Activated effector memory CD4-positive, alpha-beta T cell treated with Interleukin-2 at 50 U/mL for 16 hours (primary cell): ENCODE data around the gene ESYT2.

Source experiments
- DNase-seq: peaks from one replicate; pipeline ENCODE4 v3.0.0-alpha.2; 2020

The ESYT2 gene

DNA sequence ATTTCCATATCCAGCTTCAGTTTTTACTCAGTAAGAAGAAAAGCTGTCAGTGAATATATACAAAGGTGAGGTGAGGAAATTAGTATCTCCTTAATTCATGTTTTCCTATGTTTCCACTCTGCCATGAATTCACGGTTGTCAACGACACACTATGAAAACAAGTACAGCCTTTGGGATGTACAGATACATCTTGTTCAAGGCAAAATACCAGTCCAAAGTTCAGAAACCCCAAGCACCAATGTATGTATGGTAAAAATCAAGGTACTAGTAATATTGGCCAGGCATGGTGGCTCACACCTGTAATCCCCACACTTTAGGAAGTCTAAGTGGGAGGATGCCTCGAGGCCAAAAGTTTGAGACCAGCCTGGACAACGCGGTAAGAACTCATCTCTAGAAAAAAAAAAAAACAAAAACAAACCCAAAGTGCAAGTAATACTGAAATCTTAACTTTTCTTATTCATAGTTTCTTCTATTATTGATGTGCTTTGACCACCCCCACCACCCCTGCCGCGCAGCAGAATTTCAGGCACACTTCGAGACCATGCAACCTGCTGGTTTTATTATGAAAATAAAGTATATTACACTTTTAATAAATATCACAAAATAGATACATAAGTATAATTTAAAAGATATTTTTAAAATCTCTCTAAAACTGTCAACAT lies 3.5 kb downstream of the ESYT2 start:
- DNase-seq: no peak

DNA sequence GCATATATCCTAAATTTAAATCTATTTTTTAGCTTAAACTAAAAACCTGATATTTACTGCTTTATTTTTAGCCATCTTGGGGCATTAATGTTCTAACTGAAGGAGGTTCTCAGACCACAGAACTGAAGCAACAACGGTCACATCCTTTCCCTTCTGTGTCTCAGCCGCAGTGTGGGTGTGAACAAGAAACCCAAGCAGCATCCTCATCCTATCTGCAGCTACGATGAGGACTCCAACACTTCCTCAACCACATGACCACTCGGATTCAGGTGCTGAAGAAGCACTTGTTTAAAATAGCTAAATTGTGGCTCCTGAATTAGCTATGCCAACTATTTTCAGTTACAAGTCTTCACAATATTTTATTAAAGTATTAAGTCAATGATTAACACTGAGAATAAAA lies 5.3 kb downstream of the ESYT2 start:
- DNase-seq: peak; percentile 53

DNA sequence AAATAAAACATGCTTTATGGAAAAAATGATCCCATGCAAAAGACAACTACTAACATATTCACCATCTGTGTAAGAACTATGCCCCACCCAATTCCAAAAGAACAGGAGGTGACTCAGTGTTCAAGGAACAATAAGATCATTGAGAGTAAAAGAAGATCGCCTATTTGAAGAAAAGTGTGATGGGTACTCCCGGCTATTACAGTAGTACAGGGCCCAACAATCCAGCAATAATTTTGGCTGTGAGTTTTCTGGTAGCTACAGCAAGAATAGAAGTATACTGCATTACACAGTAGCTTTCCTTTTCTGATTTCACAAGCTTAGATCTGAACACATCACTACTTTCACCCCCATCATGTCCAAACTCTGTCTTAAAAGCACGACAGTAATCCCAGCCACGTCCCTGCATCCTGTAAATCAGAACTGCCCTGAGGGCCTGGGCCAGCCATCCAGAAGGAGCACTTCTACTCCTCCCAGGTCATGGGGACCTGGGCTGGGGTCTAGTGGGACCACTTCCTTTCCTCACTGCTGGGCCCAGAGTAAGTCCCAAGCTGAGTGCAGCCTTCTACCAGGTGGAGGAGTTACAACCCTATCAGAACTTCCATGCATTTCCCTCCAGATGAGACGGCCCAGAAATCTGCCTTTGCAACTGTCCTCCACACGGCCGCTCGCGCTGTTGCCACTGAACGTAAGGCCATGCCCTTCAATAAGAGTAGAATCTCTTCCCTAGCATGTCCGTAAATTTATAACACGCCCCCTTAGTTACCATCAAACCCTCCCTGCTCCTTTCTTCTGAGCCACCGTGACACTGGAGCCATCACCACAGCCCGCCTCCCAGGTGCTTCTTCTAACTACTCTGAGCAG lies 7.9 kb downstream of the ESYT2 start:
- DNase-seq: no peak

DNA sequence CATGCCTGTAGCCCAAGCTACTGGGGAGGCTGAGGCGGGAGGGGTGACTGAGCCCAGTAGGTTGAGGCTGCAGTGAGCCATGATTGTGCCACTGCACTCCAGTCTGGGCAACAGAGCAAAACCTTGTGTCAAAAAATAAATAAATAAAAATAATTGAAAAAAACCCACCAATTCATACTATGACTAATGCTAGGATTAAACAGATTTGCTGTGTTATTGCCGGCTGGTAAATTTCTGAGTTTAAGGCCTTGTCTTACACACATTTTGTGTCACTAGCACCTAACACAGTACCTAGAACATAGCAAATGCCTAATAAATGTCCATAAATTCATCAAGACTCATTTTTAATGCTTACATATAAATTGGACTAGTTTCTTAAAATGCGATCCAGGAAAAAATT lies 8.7 kb downstream of the ESYT2 start:
- no peak for DNase-seq

DNA sequence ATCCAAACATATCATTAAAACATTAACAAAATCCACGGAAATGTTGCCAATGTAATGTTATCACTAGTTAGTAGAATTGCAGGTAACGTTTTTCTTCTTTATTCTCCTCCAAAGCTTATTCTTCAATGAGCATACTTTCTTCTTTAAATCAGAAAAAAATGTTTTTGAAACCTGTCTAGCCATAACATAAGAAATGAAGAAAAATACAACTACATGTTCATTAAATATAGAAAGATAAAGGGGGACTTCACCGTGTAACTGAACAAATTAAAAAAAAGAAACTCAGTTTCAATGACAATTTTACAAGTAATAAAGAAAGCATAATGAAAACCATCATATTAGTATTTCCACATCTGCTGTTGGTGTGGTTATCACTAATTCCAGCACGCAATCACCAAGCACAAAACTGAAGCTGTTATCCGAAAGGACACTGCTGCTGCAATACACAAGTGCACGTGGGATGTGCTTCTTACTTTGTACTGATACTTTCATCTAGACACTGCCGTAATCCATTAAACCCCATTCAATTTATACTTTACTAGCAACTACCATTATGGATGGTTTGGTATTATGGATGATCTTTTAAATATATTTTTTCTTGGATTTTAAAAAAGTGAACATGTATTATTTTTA lies 9.6 kb downstream of the ESYT2 start:
- no peak for DNase-seq

DNA sequence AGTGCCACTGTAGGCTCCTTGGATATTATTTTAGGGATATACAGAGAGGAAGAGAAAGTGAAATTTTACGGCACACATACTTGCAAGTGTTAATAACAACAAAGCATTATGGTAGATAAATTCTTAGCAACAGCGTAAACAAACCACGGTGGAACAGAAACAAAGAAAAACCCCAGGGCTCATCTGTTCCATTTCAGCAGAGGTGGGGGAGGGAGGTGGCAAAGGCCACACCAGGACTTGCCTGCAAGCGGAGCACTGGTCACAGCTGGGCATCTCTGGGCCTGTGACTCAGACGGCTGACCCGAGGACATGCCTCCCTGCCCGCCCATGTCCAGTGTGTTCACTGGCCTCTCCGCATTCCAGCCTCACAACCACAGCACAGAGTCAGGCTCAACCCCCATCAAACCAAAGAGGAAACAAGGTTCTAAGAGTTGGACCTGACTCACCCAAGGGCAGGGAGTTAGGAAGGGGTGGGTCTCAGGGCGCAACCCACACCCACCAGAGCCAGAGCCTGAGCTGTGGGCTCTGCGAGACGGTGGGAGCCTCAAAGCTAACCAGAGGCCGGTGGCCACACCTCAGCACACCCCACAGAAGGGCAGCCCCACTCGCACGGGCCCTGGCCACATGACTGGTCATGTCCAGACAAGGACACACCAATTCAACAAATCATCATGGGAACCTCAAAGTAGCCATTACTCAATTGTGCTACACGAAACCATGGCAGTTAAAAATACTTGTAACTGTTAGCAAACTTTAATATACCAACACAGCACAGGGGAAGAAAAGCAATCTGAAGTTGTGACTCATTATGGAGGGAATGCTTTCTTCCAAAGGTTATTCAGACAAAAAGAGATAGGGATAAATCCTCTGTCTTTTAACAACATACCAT lies 10.7 kb downstream of the ESYT2 start:
- peak; percentile 56 for DNase-seq

DNA sequence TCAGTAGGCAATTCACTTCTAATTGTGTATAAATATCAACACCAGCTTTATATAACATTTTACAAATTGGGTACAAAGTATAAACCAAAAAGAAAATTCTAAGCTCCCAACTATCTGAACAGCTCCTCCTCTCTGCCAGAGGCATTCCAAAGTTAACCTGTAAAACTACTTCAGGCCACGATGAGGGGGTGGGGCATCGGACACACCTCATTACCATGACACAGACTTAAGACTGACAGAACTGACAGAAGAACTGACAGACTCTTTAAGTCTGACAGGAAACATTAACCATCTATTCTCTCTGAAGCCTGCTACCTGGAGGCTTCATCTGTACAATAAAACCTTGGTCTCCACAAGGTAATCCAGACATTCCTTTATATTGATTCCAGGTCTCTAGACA lies 12.3 kb downstream of the ESYT2 start:
- DNase-seq: no peak

DNA sequence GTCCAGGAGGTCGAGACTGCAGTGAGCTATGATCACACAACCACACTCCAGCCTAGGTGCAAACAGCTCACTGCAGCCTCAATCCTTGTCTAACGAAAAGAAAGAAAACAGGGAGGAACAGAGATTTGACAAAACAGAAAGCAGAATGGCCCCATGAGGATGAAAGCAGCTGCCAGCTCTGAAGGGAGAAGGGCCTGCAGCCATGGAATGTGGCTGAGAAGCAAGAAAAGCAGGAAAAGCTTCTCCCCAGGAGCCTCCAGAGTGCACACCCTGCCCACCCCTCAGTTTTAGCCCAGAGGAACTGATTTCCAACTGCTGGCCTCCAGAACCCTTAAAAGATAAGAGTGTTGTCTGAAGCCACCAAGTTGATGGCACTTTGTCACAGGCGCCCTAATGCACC lies 13.0 kb downstream of the ESYT2 start:
- no peak for DNase-seq

DNA sequence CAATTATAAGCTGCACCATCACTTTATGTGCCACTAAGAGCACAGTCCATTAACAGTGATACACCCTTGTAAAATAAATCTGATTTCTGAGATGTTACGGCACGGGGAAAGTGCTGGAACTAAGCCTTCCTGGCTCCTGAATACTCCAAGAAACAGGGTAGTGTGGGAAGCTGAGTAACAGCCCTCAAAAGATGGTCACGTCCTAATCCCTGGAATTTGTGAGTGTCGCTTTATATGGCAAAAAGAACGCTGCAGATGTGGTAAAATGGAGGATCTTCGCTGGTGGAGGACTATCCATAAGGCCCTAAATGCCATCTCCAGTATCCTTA lies 13.5 kb downstream of the ESYT2 start:
- DNase-seq: no peak

DNA sequence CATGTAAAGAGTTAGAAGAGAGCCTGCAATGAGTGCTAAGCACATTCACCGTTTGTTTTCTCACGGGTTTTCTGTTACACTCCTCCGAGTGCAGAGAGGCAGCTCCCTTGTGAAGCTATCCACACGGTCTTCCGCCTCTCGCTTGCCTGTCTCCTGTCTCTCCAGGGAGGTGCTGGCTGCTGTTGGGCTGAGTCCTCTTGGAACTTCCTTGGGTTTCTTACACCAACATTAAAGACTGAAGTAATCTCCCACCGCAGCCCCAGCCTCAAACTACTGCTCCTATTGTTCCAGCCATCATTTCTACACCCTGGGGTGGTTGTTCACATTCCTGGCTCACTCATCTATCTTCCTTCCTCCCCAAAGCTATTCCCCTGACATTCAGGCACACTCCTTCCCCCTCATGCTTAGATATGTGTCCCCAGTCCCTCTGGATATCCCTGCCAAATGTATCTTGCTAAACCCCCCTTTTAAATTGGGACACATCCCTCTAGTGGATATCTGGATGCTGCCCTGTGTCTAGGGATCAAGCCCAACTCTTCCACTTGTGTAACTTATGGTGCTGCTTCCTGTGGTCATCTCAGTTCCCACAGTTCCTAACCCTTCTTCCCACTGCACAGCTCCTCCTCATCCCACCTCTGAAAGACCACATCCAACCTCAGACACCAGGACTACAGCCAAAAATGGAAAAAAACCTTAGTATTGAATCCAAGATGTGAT lies 14.1 kb downstream of the ESYT2 start:
- DNase-seq: no peak

DNA sequence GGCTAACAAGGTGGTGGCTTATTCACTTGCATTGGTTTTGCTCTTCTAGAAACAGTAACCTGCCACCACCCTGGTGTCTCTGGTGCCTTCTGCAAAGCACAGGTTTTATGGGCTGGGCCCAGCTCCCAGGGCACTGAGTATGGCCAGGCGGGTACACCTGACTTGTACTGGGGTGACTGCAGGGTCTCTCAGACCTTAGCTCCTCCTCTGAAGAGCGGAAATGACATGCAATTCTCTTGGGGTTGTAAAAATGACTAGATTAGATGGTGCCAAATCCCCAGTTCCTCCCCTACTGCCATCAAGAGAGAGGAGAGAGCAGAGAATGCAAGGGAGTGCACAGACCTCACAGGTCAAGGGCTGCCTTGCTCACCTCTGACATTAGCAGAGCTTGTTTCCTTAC lies 14.7 kb downstream of the ESYT2 start:
- no peak for DNase-seq

DNA sequence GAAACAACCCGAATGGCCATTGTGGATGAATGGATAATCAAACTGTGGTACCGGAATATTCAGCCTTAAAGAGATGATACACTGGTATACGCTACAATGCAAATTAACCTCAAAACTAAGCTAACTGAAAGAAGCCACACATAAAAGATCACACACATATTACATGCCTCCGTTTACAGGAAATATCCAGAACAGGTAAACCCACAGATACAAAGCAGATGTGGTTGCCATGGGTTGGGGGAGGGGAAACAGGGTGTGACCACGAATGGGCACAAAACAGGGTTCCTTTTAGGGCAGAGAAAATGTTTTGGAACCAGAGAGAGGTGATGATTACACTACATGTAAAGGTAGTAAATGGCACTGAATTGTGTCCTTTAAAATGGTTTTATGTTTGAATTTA lies 16.6 kb downstream of the ESYT2 start:
- DNase-seq: peak; percentile 69

DNA sequence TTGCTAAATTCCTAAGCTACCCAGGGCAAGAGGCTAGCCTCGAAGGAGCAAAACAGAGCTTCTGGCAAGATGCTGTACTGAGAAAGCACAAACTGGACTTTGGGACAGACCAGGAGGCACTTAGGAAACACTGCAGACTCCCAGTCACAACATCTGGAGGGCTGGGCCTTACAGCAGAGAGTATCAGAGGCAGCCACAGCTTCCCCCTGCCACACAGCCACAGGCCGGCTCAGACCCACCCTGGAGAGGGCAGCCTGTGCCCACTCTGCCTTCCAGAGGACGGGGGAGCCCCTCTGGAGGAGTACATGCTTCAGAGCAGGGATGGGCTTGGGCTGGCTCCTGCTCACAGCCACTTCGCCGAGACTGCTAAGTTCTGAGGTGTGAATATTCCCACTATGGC lies 17.4 kb downstream of the ESYT2 start:
- no peak for DNase-seq

DNA sequence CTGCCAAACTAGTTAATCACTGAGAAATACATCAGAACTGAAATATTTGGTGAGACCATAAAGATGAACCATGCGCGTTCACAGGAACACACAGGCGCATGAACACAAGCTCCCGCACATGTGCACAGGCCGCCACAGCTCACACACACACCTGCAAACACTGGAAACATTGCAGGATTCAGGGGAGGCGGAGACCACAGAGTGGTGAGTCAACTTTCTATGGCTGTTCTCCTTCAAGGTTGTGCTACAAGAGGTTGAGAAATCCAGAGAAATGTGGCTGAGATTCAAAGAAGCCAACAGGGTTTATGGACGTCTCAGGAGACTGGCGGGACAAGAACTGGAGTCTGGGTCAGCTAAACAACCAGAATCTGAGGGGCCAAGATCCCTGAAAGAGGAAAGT lies 17.8 kb downstream of the ESYT2 start:
- DNase-seq: no peak

DNA sequence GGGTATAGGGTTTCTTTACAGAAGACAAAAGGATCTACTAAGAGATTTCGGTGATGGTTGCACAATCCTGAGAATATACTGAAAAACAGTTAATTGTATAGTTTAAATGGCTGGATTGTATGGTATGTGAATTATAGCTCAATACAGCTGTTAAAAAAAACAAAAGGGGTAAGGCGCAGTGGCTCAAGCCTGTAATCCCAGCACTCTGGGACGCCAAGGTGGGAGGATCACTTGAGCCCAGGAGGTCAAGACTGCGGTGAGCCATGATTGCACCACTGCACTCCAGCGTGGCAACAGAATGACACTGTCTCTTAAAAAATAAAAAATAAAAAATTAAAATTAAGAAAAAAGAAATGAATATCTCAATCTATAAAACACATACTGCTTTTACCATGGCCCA lies 18.5 kb downstream of the ESYT2 start:
- no peak for DNase-seq

DNA sequence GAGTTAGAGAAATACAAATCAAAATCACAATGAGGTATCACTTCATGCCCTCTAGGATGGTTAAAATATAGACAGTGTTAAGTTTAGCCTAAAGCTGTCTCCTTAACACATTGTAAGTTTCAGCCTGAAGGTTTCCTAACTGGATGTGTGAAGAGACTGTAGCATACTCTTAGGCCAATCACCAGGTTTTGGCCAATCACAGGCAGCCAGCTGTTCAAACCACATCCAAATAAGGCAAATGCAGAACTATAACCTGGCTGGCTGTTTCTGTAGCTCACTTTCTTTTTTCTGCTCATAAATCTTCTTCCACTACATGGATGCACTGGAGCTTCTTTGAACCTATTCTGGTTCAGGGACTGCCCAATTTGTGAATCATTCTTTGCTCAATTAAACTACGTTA lies 19.7 kb downstream of the ESYT2 start:
- DNase-seq: no peak

DNA sequence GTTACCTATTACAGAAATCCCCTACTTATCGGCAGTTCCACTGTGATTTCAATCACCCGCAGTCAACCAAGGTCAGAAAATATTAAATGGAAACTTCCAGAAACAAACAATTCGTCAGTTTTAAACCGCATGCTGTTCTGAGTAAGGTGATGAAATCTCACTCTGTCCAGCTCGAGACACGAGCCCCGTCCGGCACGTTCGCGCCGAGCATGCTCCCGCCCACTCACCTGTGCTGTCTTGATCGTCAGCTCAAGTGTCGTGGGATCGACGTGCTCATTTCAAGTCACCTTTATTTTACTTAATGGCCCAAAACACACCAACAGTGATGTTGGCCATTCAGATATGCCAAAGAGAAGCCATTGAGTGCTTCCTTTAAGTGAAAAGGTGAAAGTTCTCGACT lies 21.2 kb downstream of the ESYT2 start:
- no peak for DNase-seq

DNA sequence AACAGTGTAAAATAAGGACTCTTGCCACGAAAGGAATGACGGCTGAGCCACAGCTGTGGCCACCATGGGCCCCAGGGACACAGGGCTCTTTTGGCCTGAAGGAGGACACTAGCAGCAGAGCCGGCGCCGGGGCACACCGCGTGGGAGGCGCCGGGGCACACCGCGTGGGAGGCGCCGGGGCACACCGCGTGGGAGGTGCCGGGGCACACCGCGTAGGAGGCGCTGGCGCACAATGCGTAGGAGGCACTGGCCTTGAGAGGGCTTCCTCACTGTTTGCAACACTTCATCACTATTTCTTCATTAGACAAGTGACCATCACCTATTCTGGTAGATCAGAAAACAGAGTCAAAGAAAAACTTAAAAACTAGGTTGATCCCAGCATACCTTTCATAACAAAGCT lies 23.4 kb downstream of the ESYT2 start:
- DNase-seq: no peak

DNA sequence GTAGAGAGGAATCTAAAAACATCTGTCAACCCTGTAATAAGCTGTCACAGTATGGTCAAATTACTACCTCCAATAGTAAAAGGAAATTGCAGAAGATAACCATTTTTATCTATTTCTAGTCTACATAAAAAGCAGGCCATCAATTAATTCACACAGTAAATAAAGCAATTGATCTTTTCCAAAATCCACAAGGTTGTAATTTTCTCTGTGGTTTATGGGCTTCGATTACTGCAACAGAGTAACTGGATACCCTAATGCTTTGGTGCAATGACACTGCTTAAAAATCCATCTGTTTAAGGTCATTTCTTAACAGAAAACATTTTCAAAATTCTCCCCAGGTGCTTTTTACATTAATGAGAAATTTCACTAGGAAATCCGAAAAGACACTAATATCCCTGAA lies 23.9 kb downstream of the ESYT2 start:
- DNase-seq: no peak

DNA sequence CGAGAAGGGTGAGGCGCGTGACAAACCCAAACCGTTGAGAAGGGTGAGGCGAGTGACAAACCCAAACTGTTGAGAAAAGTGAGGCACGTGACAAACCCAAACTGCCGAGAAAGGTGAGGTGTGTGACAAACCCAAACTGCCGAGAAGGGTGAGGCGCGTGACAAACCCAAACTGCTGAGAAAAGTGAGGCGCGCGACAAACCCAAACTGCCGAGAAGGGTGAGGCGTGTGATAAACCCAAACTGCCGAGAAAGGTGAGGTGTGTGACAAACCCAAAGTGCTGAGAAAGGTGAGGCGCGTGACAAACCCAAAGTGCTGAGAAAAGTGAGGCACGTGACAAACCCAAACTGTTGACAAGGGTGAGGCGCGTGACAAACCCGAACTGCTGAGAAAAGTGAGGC lies 25.0 kb downstream of the ESYT2 start:
- DNase-seq: no peak

DNA sequence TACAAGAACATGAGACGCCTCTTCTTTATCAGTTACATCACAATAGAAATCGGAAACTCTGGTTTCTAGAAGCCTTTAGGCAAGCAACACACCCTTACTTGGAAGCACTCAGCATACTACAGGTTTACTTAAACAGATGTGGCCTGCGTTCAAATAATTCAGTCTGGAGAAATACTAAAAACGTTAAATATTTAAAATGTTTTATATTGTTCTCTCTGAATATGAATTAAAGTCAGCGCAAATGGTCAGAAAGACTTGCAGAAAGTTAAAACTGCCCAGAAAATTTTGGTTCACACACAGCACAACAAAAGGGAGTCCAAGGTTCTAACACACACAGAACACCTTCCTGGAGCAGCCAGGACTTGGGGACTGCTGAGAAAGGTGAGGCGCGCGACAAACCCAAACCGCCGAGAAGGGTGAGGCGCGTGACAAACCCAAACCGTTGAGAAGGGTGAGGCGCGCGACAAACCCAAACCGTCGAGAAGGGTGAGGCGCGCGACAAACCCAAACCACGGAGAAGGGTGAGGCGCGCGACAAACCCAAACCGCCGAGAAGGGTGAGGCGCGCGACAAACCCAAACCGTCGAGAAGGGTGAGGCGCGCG lies 25.8 kb downstream of the ESYT2 start:
- no peak for DNase-seq
